Stimulated activated CD8-positive, alpha-beta memory T cell treated with anti-CD3 and anti-CD28 coated beads, Interleukin-15, amount 100 ng/mL, for 24 hours (primary cell): ENCODE data around the gene UBL5.
"Not testable (repeated sequence)": the region's sequence is repeated elsewhere in the genome, so short reads cannot be mapped to it uniquely, and the experiment has no call there.

Experiments
- DNase-seq: peaks from one replicate; pipeline ENCODE4 v3.0.0-alpha.2; 2020; ENCODE audit warnings: low read depth

UBL5 gene

GRCh38 chr19:9818175-9818733 lies 9.5 kb upstream of the UBL5 start:
- peak; percentile 18 for DNase-seq

- peak; percentile 100 for DNase-seq
Measured at GRCh38 chr19:9818734-9819595, 8.8 kb upstream of the UBL5 start, which contains the start of gene FBXL12. TSS of gene FBXL12 (minus strand) at chr19:9819079. CDS start at chr19:9818813, 266 bp downstream.

- DNase-seq: no peak
Measured at GRCh38 chr19:9819596-9819909, 8.2 kb upstream of the UBL5 start.

- not testable (repeated sequence) for DNase-seq
Measured at GRCh38 chr19:9820034-9820433, 7.7 kb upstream of the UBL5 start.

GRCh38 chr19:9823816-9824215 lies 3.9 kb upstream of the UBL5 start:
- DNase-seq: no peak

GRCh38 chr19:9828551-9829063 lies 889 bp downstream of the UBL5 start:
- no peak for DNase-seq

GRCh38 chr19:9834307-9834725 lies 6.6 kb downstream of the UBL5 start:
- no peak for DNase-seq

- peak; percentile 96 for DNase-seq
Measured at GRCh38 chr19:9834726-9835506, 7.2 kb downstream of the UBL5 start, which contains the start of gene PIN1. TSS of gene PIN1 (plus strand) at chr19:9835318. CDS start at chr19:9835345, 27 bp downstream.

GRCh38 chr19:9835507-9835949 lies 7.8 kb downstream of the UBL5 start:
- DNase-seq: no peak

GRCh38 chr19:9836021-9836420 lies 8.3 kb downstream of the UBL5 start:
- no peak for DNase-seq

- DNase-seq: no peak
Measured at GRCh38 chr19:9838324-9838723, 10.6 kb downstream of the UBL5 start.

GRCh38 chr19:9839415-9839814 lies 11.7 kb downstream of the UBL5 start:
- DNase-seq: no peak

- DNase-seq: no peak
Measured at GRCh38 chr19:9842834-9843625, 15.3 kb downstream of the UBL5 start.

- DNase-seq: not testable (repeated sequence)
Measured at GRCh38 chr19:9843626-9844273, 16.0 kb downstream of the UBL5 start.

- no peak for DNase-seq
Measured at GRCh38 chr19:9847087-9847671, 19.5 kb downstream of the UBL5 start.

GRCh38 chr19:9848060-9848459 lies 20.3 kb downstream of the UBL5 start:
- DNase-seq: no peak

GRCh38 chr19:9848762-9849161 lies 21.0 kb downstream of the UBL5 start:
- DNase-seq: no peak

- DNase-seq: no peak
Measured at GRCh38 chr19:9849791-9850190, 22.1 kb downstream of the UBL5 start.

- no peak for DNase-seq
Measured at GRCh38 chr19:9850235-9850959, 22.7 kb downstream of the UBL5 start.

GRCh38 chr19:9854282-9854846 lies 26.6 kb downstream of the UBL5 start:
- DNase-seq: no peak
